ENCODE measurements around the gene COX7A2. TPM values are rescaled to one million over a fixed set of nuclear protein-coding genes. Genes with fewer than 3 reads are reported as not detected.

Gene COX7A2
- total and polyA plus RNA-seq, 10 of the 15 experiments (the other 5 are each of a cell fraction or from before 2014, with no cell fraction given) = 199 to 1,834 (median 576) TPM

DNA sequence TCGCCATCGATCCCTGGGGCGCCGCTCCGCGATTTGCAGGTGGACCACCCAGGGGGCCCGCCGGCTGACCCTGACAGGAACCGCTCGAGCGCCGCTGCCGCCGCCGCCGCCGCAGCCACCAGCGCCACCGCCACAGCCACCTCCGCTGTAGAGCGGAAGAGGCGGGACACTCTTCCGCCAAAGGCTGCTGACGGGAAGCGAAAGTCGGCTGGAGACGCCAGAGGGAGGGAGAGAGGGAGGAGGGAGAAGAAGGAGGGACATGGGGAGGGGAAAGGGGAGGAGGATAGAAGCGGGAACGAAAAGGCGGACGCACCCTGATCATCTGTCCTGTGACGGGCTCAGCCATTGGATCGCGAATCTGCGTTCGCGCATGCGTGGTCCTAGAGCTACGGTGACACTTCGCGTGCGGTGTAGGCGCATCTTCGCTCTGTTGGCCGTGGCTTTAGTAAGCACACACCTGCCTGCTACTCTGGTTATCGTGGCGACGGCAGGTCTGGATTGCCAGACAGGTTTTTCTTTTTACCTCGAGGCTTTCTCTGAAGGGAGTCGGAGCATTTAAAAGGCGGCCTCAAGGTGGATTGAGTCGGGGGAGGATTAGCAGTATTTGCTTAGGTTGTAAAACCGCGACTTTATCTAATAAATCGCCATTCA is 41.2 kb upstream of the COX7A2 start, which contains the start of gene TMEM30A:
TSS of gene TMEM30A (minus strand) at position 161 of the 651 bp plus-strand sequence. CDS start at position 7, 154 bp downstream.
- H3K79me2 ChIP-seq (ENCODE audit: control insufficient read depth, insufficient read depth, low read length) = peaks cover 84% of the 10 kb centered on the region
- peak within 1 kb of the TSS; percentile 80 for H3K27ac ChIP-seq (ENCODE audit: control insufficient read depth, insufficient read depth)
- H3K4me1 ChIP-seq (ENCODE audit: control insufficient read depth, insufficient read depth, low read length) = no peaks in the 10 kb centered on the region
- H3K4me3 ChIP-seq = peak within 1 kb of the TSS; percentile 94
- peak within 1 kb of the TSS; percentile 70 for H2AFZ ChIP-seq (ENCODE audit: control insufficient read depth, low read depth, low read length)
- RAD21 ChIA-PET (ENCODE audit: unreplicated experiment) = interaction anchor here (0.7 to 9.2 kb wide), 8 partner anchors 9 to 262 kb away, joined by 3 to 142 read pairs (median 4); partner anchors contain the start of genes COX7A2 and FILIP1
- H3K9ac ChIP-seq (ENCODE audit: control insufficient read depth, insufficient read depth, low read length) = peak within 1 kb of the TSS; percentile 91
- H3K36me3 ChIP-seq (ENCODE audit: control insufficient read depth in 2 of 2, insufficient read depth in 2 of 2, low read length in 1 of 2) = no peaks in the 10 kb centered on the region
- no peaks in the 10 kb centered on the region for H3K9me3 ChIP-seq (replicated peaks; ENCODE audit: control insufficient read depth, insufficient read depth, low read length)
- in situ Hi-C loops (cut with MboI) (loop anchor here (10.0 kb wide), 1 partner anchor 470 kb away; no protein-coding TSS in a partner anchor), intact Hi-C loops (cut with micrococcal nuclease; ENCODE audit: unreplicated experiment) (loop anchor here (1.0 to 5.0 kb wide), 6 partner anchors 18 to 1762 kb away; partner anchors contain the start of genes COX7A2, EEF1A1, FILIP1 and MYO6)
- peak within 1 kb of the TSS; percentile 89 for H3K4me2 ChIP-seq (ENCODE audit: control insufficient read depth, insufficient read depth)
- BruUV-seq (replicated peaks) = no TSS peak
- POLR2A ChIA-PET = interaction anchor here (1.0 to 3.3 kb wide), 11 partner anchors 9 to 454 kb away, joined by 3 to 23 read pairs (median 5); partner anchors contain the start of genes COX7A2, FILIP1 and SENP6
- DNase-seq (ENCODE audit: low read depth, low spot score) = peak; percentile 100
- SMC1A ChIA-PET (ENCODE audit: uncharacterized antibody, unreplicated experiment) = interaction anchor here (0.9 to 12.7 kb wide), 5 partner anchors 9 to 239 kb away, joined by 3 to 196 read pairs (median 4); partner anchors contain the start of gene COX7A2
- WGBS (ENCODE audit: insufficient coverage, insufficient replicate concordance, low lambda C conversion rate, missing lambda C conversion rate) = 1% methylated on average over 51 of the region's 55 CpGs
- H4K20me1 ChIP-seq (ENCODE audit: control insufficient read depth, insufficient read depth) = no peaks in the 10 kb centered on the region
- FAIRE-seq = peak; percentile 98
- no peaks in the 10 kb centered on the region for H3K27me3 ChIP-seq (replicated peaks in 1 of 2; ENCODE audit: control insufficient read depth in 2 of 2, insufficient read depth in 2 of 2, low read length in 1 of 2)
- ATAC-seq = peak; percentile 80
- CTCF ChIA-PET = interaction anchor here (0.5 to 9.1 kb wide), 4 partner anchors 13 to 439 kb away, joined by 4 to 163 read pairs (median 6); no protein-coding TSS in a partner anchor
- TF ChIP-seq, protein P1, sequence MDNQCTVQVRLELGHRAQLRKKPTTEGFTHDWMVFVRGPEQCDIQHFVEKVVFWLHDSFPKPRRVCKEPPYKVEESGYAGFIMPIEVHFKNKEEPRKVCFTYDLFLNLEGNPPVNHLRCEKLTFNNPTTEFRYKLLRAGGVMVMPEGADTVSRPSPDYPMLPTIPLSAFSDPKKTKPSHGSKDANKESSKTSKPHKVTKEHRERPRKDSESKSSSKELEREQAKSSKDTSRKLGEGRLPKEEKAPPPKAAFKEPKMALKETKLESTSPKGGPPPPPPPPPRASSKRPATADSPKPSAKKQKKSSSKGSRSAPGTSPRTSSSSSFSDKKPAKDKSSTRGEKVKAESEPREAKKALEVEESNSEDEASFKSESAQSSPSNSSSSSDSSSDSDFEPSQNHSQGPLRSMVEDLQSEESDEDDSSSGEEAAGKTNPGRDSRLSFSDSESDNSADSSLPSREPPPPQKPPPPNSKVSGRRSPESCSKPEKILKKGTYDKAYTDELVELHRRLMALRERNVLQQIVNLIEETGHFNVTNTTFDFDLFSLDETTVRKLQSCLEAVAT (IDR thresholded peaks at IDR 0.05) = peak; percentile 76
- no peak for TF ChIP-seq IRF3 (IDR thresholded peaks at IDR 0.05)
- no peak for TF ChIP-seq ESRRA (IDR thresholded peaks at IDR 0.05; ENCODE audit: low read length)
- no peak for TF ChIP-seq MTA2 (IDR thresholded peaks at IDR 0.05; ENCODE audit: low read depth)
- peak; percentile 86 for TF ChIP-seq GATAD2B (conservative IDR thresholded peaks at IDR 0.05; ENCODE audit: low read depth)
- TF ChIP-seq, protein P2, sequence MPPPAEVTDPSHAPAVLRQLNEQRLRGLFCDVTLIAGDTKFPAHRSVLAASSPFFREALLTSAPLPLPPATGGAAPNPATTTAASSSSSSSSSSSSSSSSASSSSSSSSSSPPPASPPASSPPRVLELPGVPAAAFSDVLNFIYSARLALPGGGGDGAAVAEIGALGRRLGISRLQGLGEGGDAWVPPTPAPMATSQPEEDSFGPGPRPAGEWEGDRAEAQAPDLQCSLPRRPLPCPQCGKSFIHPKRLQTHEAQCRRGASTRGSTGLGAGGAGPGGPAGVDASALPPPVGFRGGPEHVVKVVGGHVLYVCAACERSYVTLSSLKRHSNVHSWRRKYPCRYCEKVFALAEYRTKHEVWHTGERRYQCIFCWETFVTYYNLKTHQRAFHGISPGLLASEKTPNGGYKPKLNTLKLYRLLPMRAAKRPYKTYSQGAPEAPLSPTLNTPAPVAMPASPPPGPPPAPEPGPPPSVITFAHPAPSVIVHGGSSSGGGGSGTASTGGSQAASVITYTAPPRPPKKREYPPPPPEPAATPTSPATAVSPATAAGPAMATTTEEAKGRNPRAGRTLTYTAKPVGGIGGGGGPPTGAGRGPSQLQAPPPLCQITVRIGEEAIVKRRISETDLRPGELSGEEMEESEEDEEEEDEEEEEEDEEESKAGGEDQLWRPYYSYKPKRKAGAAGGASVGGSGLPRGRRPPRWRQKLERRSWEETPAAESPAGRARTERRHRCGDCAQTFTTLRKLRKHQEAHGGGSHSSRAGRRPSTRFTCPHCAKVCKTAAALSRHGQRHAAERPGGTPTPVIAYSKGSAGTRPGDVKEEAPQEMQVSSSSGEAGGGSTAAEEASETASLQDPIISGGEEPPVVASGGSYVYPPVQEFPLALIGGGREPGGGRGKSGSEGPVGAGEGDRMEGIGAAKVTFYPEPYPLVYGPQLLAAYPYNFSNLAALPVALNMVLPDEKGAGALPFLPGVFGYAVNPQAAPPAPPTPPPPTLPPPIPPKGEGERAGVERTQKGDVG (CRISPR knock-in tag; IDR thresholded peaks at IDR 0.05) = no peak
- TF ChIP-seq SMAD5 (IDR thresholded peaks at IDR 0.05; ENCODE audit: low read depth) = peak; percentile 65; the same call in 1 of the 2 replicates
- TF ChIP-seq ATF2 (IDR thresholded peaks at IDR 0.05; ENCODE audit: low read length) = no peak
- no peak for TF ChIP-seq YBX1 (IDR thresholded peaks at IDR 0.05)
- TF ChIP-seq USF2 (IDR thresholded peaks at IDR 0.05; ENCODE audit: borderline replicate concordance, low read depth, low read length) = peak; percentile 75
- no peak for TF ChIP-seq ZNF217 (IDR thresholded peaks at IDR 0.05)
- TF ChIP-seq, protein P3, sequence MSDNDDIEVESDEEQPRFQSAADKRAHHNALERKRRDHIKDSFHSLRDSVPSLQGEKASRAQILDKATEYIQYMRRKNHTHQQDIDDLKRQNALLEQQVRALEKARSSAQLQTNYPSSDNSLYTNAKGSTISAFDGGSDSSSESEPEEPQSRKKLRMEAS (IDR thresholded peaks at IDR 0.05; ENCODE audit: low read depth, low read length) = peak; percentile 71
- no peak for TF ChIP-seq HDAC2 (IDR thresholded peaks at IDR 0.05)
- TF ChIP-seq SREBF1 (IDR thresholded peaks at IDR 0.05; ENCODE audit: low read length) = no peak
- no peak for TF ChIP-seq ZNF274 (IDR thresholded peaks at IDR 0.05; ENCODE audit: insufficient read depth, insufficient read length)

Data from GM12878 (cell line).